Effector CD4-positive, alpha-beta T cell (primary cell): ENCODE data around the gene SHPK.

Experiments used
- DNase-seq: peaks from one replicate; pipeline ENCODE4 v3.0.0-alpha.2; 2020

The SHPK gene

GRCh38 chr17:3626831-3627768, 8.9 kb downstream of the SHPK start:
- no peak for DNase-seq

GRCh38 chr17:3622977-3623594, 13.0 kb downstream of the SHPK start:
- no peak for DNase-seq

- DNase-seq = no peak
These were observed 14.8 kb downstream of the SHPK start for GRCh38 chr17:3621146-3621720.

GRCh38 chr17:3615160-3615870, 20.7 kb downstream of the SHPK start:
- no peak for DNase-seq

GRCh38 chr17:3613124-3613523, 22.9 kb downstream of the SHPK start:
- DNase-seq = no peak

GRCh38 chr17:3610523-3610922, 25.5 kb downstream of the SHPK start:
- no peak for DNase-seq

GRCh38 chr17:3609689-3610088, 26.4 kb downstream of the SHPK start:
- DNase-seq = no peak

- DNase-seq = no peak
These were observed 32.2 kb downstream of the SHPK start for GRCh38 chr17:3603870-3604259.

- no peak for DNase-seq
These were observed 32.8 kb downstream of the SHPK start for GRCh38 chr17:3603119-3603869.

GRCh38 chr17:3602499-3602898, 33.6 kb downstream of the SHPK start:
- no peak for DNase-seq

GRCh38 chr17:3600529-3601205, 35.4 kb downstream of the SHPK start:
- no peak for DNase-seq

GRCh38 chr17:3598078-3598477, 38.0 kb downstream of the SHPK start:
- no peak for DNase-seq

GRCh38 chr17:3596804-3597464, 39.1 kb downstream of the SHPK start:
- DNase-seq = no peak

GRCh38 chr17:3594976-3595375, 41.1 kb downstream of the SHPK start:
- DNase-seq = no peak

GRCh38 chr17:3594051-3594800, 41.8 kb downstream of the SHPK start:
- DNase-seq = no peak

- no peak for DNase-seq
These were observed 42.7 kb downstream of the SHPK start for GRCh38 chr17:3593384-3593783.

- DNase-seq = no peak
These were observed 43.7 kb downstream of the SHPK start for GRCh38 chr17:3592216-3592860.

GRCh38 chr17:3590768-3591167, 45.3 kb downstream of the SHPK start:
- no peak for DNase-seq

GRCh38 chr17:3590231-3590630, 45.8 kb downstream of the SHPK start:
- DNase-seq = no peak

- no peak for DNase-seq
These were observed 46.3 kb downstream of the SHPK start for GRCh38 chr17:3589784-3590183.
